GM12878 (cell line): ENCODE measurements around the gene C22orf42. TPM values are rescaled to one million over a fixed set of nuclear protein-coding genes. Genes with fewer than 3 reads are reported as not detected.
"Not testable (repeated sequence)": the region's sequence is repeated elsewhere in the genome, so short reads cannot be mapped to it uniquely, and the experiment has no call there.

Experiments
- ATAC-seq: fragments of 200-7000 bp; cut with Tn5 transposase; 3 replicates; pipeline ENCODE4 v1.9.1; 2020; ENCODE audit warnings: mild to moderate bottlenecking, moderate library complexity
- BruUV-seq: library from RNA; stranded (reverse); fragments of 400-500 nt; replicated peaks from 2 replicates; lab custom pipeline; 2021; lab: Mats Ljungman, UMichigan
- CTCF ChIA-PET: fragments of 300-600 bp; sonication (Branson Sonifier 250); formaldehyde crosslinking; extraction: SDS; loops from one replicate; lab custom pipeline; 2021; ENCODE audit warnings: inconsistent platforms; lab: Yijun Ruan, JAX
- POLR2A ChIA-PET: fragments of 350-600 bp; formaldehyde crosslinking; extraction: SDS; loops from one replicate; lab custom pipeline; 2021; ENCODE audit warnings: inconsistent platforms; lab: Charles Lee
- RAD21 ChIA-PET: fragments of 300-600 bp; sonication (Branson Sonifier 250); formaldehyde crosslinking; loops from one replicate; lab custom pipeline; 2023; ENCODE audit warnings: antibody characterized with exemption; ENCODE audit not compliant: unreplicated experiment; lab: Charles Lee
- SMC1A ChIA-PET: fragments of 300-600 bp; sonication (Branson Sonifier 250); formaldehyde crosslinking; loops from one replicate; lab custom pipeline; 2023; ENCODE audit not compliant: unreplicated experiment, uncharacterized antibody; lab: Charles Lee
- DNase-seq: peaks from one replicate; pipeline ENCODE4 v3.0.0-alpha.2; 2011; ENCODE audit warnings: low read depth, low spot score
- FAIRE-seq: peaks from 3 replicates; lab custom pipeline; 2011; peaks lifted over from hg19 to GRCh38; lab: Jason Lieb, UNC
- H2AFZ ChIP-seq: 2 replicates; pipeline ENCODE4 v1.6.0; 2011; ENCODE audit warnings: low read depth, low read length, control low read depth; ENCODE audit not compliant: control insufficient read depth
- H3K27ac ChIP-seq: 2 replicates; pipeline ENCODE4 v1.5.1; 2011; ENCODE audit warnings: control low read depth; ENCODE audit not compliant: control insufficient read depth, insufficient read depth
- H3K27me3 ChIP-seq, 2 experiments: replicated peaks in 1 of 2; 2 replicates each; pipeline versions ENCODE4 v1.6.0 to v1.6.1; 2011; ENCODE audit warnings: low read length in 1 of 2; ENCODE audit not compliant: control insufficient read depth in 2 of 2, insufficient read depth in 2 of 2
- H3K36me3 ChIP-seq, 2 experiments: 2 replicates each; pipeline ENCODE4 v1.5.1; 2011; ENCODE audit warnings: low read length in 1 of 2; ENCODE audit not compliant: control insufficient read depth in 2 of 2, insufficient read depth in 2 of 2
- H3K4me1 ChIP-seq: 2 replicates; pipeline ENCODE4 v1.6.1; 2011; ENCODE audit warnings: mild to moderate bottlenecking, low read length, moderate library complexity, mixed read lengths; ENCODE audit not compliant: control insufficient read depth, insufficient read depth
- H3K4me2 ChIP-seq: 2 replicates; pipeline ENCODE4 v1.6.0; 2011; ENCODE audit warnings: control low read depth; ENCODE audit not compliant: control insufficient read depth, insufficient read depth
- H3K4me3 ChIP-seq: fragments of 200-600 bp; sonication (generic); 2 replicates; pipeline ENCODE4 v1.5.1; 2016
- H3K79me2 ChIP-seq: 2 replicates; pipeline ENCODE4 v1.6.0; 2011; ENCODE audit warnings: low read length; ENCODE audit not compliant: control insufficient read depth, insufficient read depth
- H3K9ac ChIP-seq: 2 replicates; pipeline ENCODE4 v1.8.0; 2011; ENCODE audit warnings: low read length, control low read depth, mixed read lengths; ENCODE audit not compliant: control insufficient read depth, insufficient read depth
- H3K9me3 ChIP-seq: replicated peaks from 3 replicates; pipeline ENCODE4 v1.5.1; 2011; ENCODE audit warnings: mild to moderate bottlenecking, low read length; ENCODE audit not compliant: control insufficient read depth, insufficient read depth
- H4K20me1 ChIP-seq: 2 replicates; pipeline ENCODE4 v1.6.0; 2011; ENCODE audit not compliant: control insufficient read depth, insufficient read depth
- BCL11A ChIP-seq: IDR thresholded peaks from 2 replicates; pipeline ENCODE4 v1.6.1; 2011; ENCODE audit warnings: low read depth, low read length
- E2F8 ChIP-seq: fragments of 450-650 bp; IDR thresholded peaks from 2 replicates; pipeline ENCODE4 v1.6.1; 2018; ENCODE audit warnings: mild to moderate bottlenecking, low read depth, moderate library complexity; ENCODE audit not compliant: partially characterized antibody
- IRF4 ChIP-seq: IDR thresholded peaks from 2 replicates; pipeline ENCODE4 v1.6.1; 2011; ENCODE audit warnings: low read depth, low read length
- MTA3 ChIP-seq: IDR thresholded peaks from 2 replicates; pipeline ENCODE4 v1.6.1; 2012; ENCODE audit warnings: low read length, inconsistent platforms, borderline replicate concordance
- NFXL1 ChIP-seq: fragments of 450-650 bp; IDR thresholded peaks from 2 replicates; pipeline ENCODE4 v1.6.1; 2017; ENCODE audit warnings: antibody characterized with exemption, mild to moderate bottlenecking, borderline replicate concordance
- NFYB ChIP-seq: IDR thresholded peaks from 2 replicates; pipeline ENCODE4 v1.6.1; 2011; ENCODE audit warnings: low read depth, mild to moderate bottlenecking, low read length, improper control_type of control experiment, moderate library complexity; ENCODE audit not compliant: insufficient read depth
- PAX8 ChIP-seq: fragments of 450-650 bp; IDR thresholded peaks from 2 replicates; pipeline ENCODE4 v1.6.1; 2017; ENCODE audit warnings: mild to moderate bottlenecking, moderate library complexity
- PKNOX1 ChIP-seq: fragments of 450-650 bp; IDR thresholded peaks from 2 replicates; pipeline ENCODE4 v1.6.1; 2016; ENCODE audit warnings: mild to moderate bottlenecking
- POLR2AphosphoS5 ChIP-seq: IDR thresholded peaks from 2 replicates; pipeline ENCODE4 v1.6.1; 2011; ENCODE audit warnings: mild to moderate bottlenecking, low read length, inconsistent platforms
- PRDM15 ChIP-seq: fragments of 450-650 bp; formaldehyde crosslinking; IDR thresholded peaks from 2 replicates; pipeline ENCODE4 v1.4.0; 2020; ENCODE audit warnings: mild to moderate bottlenecking, moderate library complexity
- RB1 ChIP-seq: fragments of 450-650 bp; formaldehyde crosslinking; IDR thresholded peaks from 2 replicates; pipeline ENCODE4 v1.6.1; 2017; ENCODE audit warnings: mild to moderate bottlenecking, borderline replicate concordance
- TAF1 ChIP-seq: IDR thresholded peaks from 2 replicates; pipeline ENCODE4 v1.6.1; 2011; ENCODE audit warnings: mild to moderate bottlenecking, low read depth, low read length, borderline replicate concordance
- YY1 ChIP-seq: IDR thresholded peaks from 2 replicates; pipeline ENCODE4 v1.6.1; 2011; ENCODE audit warnings: low read depth, mild to moderate bottlenecking, low read length
- ZBED1 ChIP-seq: IDR thresholded peaks from 2 replicates; pipeline ENCODE4 v1.6.1; 2016; ENCODE audit warnings: borderline replicate concordance
- WGBS: methylation state at CpG from one replicate; pipeline ENCODE4 v1.1.6; 2016; ENCODE audit warnings: low lambda C conversion rate; ENCODE audit not compliant: insufficient replicate concordance, insufficient coverage; ENCODE audit errors: missing lambda C conversion rate; 5-methylcytosine and 5-hydroxymethylcytosine counted together
- in situ Hi-C: fragments of 300-500 bp; cut with MboI; formaldehyde crosslinking; loops from 9 replicates; pipeline ENCODE4 v1.14.3; 2018; ENCODE audit warnings: mixed read lengths
- intact Hi-C: fragments of 100-400 bp; cut with micrococcal nuclease; formaldehyde crosslinking; loops from one replicate; pipeline ENCODE4 v1.14.2; 2022; ENCODE audit not compliant: unreplicated experiment
- polyA plus RNA-seq, 11 experiments: library from polyadenylated mRNA; depleted of rRNA in 4 of 11; unstranded in 6 of 11; stranded (reverse) in 5 of 11; fragments of >200 nt; fragmentation: Nextera tagmentation in 4 of 11; fragmentation: Illumina TruSeq in 1 of 11; extraction: Ambion mirVana in 4 of 11; extraction: Trizol in 1 of 11; gene quantifications; 1 replicate in 1 of 11; 2 replicates in 10 of 11; pipeline versions ENCODE4 v1.2.1 to v1.2.3, GENCODE V29; 2011 to 2016; ENCODE audit warnings: inconsistent platforms in 2 of 11, missing spikeins in 2 of 11, low read depth in 1 of 11
- total RNA-seq, 4 experiments: library from RNA; depleted of rRNA in 3 of 4; stranded (reverse); fragments of >200 nt in 3 of 4; fragmentation: Illumina TruSeq in 1 of 4; extraction: Trizol in 1 of 4; gene quantifications; 2 replicates each; pipeline versions ENCODE4 v1.2.1 to v1.2.3, GENCODE V29; 2013 to 2021

Gene C22orf42
- total and polyA plus RNA-seq, 10 of the 15 experiments (the other 5 are each of a cell fraction or from before 2014, with no cell fraction given) = not detected

DNA sequence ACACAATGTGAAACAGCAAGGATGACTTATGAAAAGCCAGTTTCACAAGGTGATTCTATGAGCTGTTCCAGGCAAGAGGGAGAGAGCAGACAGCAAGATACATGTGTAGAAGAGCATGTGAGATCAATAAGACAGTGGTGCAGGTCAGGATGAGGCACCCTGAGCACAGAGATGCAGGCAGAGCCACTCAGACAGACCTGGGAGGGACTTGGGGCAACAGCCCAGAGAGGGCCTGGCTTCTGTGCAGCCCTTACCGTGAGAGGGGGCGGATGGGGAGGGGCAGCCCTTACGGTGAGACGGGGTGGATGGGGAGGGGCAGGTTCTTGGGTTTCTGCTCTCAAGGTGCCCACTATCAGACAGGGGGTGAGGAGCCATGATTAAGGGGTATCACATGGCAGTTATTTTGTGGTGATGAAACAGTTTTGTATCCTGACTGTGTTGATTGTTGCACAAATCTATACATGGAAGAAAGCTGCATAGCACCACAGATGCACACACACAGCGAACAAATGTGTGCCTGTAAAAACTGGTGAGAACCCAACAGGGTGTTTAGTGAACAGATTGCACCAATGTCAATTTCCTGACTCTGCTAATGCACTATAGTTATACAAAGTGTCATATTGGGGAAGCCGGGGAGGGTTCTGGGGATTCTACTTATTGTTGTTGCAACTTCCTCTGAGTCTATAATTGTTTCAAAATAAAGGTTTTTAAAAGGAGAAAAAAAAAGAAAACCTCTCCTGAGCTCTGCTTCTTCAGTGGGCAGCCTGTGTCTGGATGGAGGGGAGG is 5.2 kb upstream of the C22orf42 start (continued):
- TF ChIP-seq YY1 = no peak
- no peak for TF ChIP-seq IRF4
- TF ChIP-seq NFXL1 = no peak
- TF ChIP-seq BCL11A = no peak
- no peak for TF ChIP-seq TAF1
- TF ChIP-seq ZBED1 = no peak
- no peak for TF ChIP-seq RB1
- TF ChIP-seq PKNOX1 = no peak
- TF ChIP-seq E2F8 = no peak
- no peak for TF ChIP-seq POLR2AphosphoS5
- TF ChIP-seq MTA3 = no peak
- TF ChIP-seq PRDM15 (CRISPR knock-in tag) = no peak
- no peak for TF ChIP-seq NFYB
- no peak for TF ChIP-seq PAX8

GRCh38 chr22:32160411-32160810 is 1.3 kb upstream of the C22orf42 start:
- not testable (repeated sequence) for FAIRE-seq, H3K36me3 ChIP-seq

More at GRCh38 chr22:32160411-32160810, 1.3 kb upstream of the C22orf42 start:
- in situ Hi-C loops, DNase-seq, H3K27ac ChIP-seq, RAD21 ChIA-PET, BruUV-seq, H3K9ac ChIP-seq, H3K4me3 ChIP-seq, SMC1A ChIA-PET, intact Hi-C loops, CTCF ChIA-PET, ATAC-seq, POLR2A ChIA-PET, H3K79me2 ChIP-seq, H3K4me1 ChIP-seq, H3K9me3 ChIP-seq, H3K4me2 ChIP-seq, H3K27me3 ChIP-seq, H4K20me1 ChIP-seq, H2AFZ ChIP-seq: not testable (repeated sequence)
- WGBS = 41% methylated on average over 5 of the region's 5 CpGs
